Fibroblast of pulmonary artery (primary cell): ENCODE measurements around the gene SPTLC2.
A peak's percentile ranks its signal among the peaks of the same experiment; 100 is the strongest.

Source experiments
- DNase-seq: peaks from one replicate; pipeline ENCODE4 v3.0.0-alpha.2; 2010; ENCODE audit warnings: low read depth
- H3K4me3 ChIP-seq: replicated peaks from 2 replicates; pipeline ENCODE4 v1.5.1; 2011; ENCODE audit warnings: low read depth, mild to moderate bottlenecking, control low read depth, low read length, moderate library complexity
- TF ChIP-seq, protein P1 (sequence below): IDR thresholded peaks from 2 replicates; pipeline ENCODE4 v1.5.1; 2011; ENCODE audit warnings: mild to moderate bottlenecking, control low read depth, low read length, inconsistent platforms; ENCODE audit errors: missing control alignments

Gene SPTLC2

DNA sequence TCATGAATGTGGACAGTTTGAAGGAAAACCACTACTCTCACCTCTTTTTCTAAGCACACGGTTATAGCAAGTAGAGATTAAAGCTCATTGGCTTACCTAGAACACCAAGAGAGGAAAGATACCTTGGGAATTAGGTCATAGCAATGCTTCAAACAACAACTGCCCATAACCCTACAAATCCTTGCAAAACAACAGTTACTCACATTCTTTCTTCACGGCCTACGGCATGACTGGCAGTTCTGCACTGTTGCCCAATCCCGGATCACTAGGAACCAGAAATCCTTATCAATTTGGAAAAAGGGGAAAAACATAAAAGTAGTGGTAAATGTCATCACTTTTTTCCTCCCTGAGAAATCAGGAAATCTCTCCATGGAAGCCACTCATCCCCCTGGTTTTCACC lies 108.2 kb downstream of the SPTLC2 start:
- peak; percentile 90 for DNase-seq
- no peak overlapping the region for H3K4me3 ChIP-seq
- TF ChIP-seq, protein P1, sequence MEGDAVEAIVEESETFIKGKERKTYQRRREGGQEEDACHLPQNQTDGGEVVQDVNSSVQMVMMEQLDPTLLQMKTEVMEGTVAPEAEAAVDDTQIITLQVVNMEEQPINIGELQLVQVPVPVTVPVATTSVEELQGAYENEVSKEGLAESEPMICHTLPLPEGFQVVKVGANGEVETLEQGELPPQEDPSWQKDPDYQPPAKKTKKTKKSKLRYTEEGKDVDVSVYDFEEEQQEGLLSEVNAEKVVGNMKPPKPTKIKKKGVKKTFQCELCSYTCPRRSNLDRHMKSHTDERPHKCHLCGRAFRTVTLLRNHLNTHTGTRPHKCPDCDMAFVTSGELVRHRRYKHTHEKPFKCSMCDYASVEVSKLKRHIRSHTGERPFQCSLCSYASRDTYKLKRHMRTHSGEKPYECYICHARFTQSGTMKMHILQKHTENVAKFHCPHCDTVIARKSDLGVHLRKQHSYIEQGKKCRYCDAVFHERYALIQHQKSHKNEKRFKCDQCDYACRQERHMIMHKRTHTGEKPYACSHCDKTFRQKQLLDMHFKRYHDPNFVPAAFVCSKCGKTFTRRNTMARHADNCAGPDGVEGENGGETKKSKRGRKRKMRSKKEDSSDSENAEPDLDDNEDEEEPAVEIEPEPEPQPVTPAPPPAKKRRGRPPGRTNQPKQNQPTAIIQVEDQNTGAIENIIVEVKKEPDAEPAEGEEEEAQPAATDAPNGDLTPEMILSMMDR: no peak

DNA sequence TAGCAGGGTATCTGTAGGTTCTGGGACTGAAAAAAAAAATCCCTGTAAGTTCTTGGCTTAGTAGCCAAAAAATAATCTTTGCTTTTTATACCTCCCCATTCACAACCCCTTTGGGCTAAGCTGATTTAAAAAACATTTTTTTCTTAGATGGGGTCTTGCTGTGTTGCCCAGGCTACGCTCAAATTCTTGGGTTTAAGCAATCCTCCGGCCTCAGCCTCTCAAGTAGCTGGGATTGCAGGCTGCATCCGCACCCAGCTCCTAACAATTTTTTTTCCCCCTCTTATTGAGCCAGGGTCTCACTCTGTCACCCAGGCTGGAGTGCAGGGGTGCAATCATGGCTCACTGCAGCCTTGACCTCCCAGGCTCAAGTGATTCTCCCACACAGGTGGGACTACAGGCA lies 108.7 kb downstream of the SPTLC2 start:
- no peak overlapping the region for H3K4me3 ChIP-seq
- TF ChIP-seq, protein P1: no peak
- DNase-seq: no peak

DNA sequence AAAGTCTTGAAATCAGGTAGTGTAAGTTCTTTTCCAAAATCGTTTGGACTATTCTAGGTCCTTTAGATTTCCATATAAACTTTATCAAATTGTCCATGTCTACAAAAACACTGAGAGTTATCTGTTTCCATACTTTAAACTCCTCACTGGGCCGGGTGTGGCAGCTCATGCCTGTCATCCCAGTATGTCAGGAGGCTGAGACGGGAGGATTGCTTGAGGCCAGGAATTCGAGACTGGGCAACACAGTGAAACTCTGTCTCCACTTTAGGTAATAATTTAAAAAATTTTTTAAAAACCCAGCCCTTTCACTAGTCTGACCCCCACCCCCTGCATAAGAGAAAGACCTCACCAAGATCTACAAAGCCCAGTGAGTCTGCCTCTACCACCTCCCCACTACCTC lies 111.4 kb downstream of the SPTLC2 start:
- H3K4me3 ChIP-seq: no peak overlapping the region
- DNase-seq: no peak
- TF ChIP-seq, protein P1: no peak

DNA sequence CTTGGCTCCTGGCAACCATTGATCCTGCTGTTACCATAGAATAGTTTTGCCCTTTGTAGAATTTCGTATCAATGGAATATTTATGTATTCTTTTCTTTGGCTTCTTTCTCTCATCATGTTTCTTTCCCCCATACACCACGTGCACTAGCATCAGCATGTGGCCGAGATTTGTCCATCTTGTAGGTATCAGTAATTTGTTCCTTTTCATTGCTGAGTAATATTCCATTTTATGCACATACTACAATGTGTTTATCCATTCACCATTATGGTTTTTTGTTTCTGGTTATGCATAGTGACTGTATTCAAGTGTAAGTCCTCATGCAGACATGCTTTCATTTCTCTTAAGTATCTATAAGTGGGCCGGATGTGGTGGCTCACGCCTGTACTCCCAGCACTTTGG lies 113.3 kb downstream of the SPTLC2 start:
- no peak overlapping the region for H3K4me3 ChIP-seq
- TF ChIP-seq, protein P1: no peak
- DNase-seq: no peak

DNA sequence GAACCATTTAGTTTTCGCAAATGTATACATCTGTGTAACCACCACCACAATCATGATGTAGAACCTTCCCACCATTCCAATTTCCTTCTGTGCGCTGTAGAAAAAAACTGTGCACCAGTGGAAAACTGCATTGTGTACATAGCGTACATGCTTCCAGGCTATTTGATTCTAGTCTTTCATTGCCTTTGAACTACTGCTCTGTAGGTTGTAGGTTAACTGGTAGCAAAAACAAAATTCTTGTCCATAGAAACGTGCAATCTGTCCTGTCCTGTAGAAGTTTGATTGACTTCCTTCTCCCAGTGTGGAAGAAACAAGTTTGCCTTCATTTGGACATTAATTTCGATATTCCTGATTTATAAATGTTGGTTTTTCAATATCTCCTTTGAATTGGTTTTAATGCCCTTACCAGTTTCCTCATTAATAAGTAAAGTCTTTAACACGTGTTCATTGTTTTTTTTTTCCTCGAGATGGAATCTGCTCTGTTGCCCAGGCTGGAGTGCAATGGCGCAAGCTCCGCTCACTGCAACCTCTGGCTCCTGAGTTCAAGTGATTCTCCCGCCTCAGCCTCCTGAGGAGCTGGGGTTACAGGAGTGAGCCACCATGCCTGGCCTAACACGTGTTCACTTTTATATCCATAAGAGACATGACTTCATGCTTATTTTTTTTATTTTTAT lies 114.2 kb downstream of the SPTLC2 start:
- H3K4me3 ChIP-seq: no peak overlapping the region

DNA sequence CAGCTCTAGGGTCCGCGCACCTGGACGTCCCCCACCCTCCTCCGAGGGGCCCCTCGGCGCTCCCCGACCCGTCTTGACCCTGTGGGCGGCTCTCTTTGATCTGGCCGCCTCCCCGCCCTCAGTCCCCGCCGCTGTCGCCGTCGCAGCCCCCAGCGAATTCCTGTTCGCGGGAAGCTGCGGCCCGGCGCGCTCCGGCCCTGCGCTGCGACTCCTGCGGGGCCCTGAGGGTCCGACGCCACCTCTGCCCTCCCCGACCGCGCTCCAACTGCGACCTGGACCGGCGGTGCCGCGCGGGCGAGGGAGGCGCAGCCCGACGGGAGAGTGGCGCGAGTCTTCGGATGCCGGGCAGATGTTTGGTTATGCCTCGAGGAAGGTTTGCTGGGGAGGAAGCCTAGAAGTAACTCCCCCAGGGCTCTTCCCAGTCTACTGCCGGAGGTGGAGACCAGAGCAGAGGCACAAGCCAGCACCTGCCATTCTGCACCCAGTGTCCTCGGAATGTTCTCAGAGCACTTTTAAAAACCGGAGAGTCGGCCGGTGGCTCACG lies 117.4 kb downstream of the SPTLC2 start:
- TF ChIP-seq, protein P1: no peak
- H3K4me3 ChIP-seq: peak overlapping the region; percentile 43
- DNase-seq: no peak

More for the DNA sequence above, 114.2 kb downstream of the SPTLC2 start:
- DNase-seq: no peak
- TF ChIP-seq, protein P1: no peak
